ENCODE data around the gene STON1.
"Not testable (repeated sequence)": the region's sequence is repeated elsewhere in the genome, so short reads cannot be mapped to it uniquely, and the experiment has no call there.

The STON1 gene

DNA sequence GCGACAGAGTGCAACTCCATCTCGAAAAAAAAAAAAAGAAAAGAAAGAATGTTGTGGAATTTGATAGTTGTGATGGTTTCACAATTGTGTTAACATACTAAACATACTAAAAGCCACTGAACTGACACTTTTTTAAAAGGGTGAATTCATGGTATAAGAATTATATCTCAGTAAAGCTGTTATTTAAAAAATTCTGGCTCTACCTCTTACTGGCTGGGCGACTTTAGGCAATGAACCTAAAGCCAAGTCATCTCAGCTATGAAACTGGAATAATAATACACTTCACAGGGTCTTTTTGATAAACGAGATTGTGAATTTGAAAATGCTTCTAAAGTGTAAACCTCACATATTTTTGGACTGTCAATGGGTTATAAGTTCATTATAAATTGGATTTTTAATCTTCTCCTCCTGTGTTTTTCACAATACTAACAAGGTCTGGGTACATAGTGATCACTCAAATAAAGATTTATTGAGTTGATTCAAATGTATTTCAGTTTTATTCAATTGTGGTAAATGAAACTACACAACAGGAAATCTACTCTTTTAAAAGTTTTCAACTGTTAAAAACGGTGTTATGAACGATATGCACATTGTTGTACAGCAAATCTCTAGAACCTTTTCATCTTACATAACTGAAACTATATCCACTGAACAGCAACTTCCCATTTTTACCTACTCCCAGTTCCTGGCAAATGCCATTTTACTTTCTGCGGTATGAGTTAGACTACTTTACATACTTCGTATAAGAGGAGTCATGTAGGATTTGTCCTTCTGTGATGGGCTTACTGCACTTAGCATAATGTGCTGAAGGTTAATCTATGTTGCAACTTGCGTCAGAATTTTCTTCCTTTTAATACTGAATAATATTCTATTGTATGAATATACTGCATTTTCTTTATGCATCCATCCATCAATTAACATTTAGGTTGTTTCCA, 44.7 kb downstream of the STON1 start:
- no peak for DNase-seq

DNA sequence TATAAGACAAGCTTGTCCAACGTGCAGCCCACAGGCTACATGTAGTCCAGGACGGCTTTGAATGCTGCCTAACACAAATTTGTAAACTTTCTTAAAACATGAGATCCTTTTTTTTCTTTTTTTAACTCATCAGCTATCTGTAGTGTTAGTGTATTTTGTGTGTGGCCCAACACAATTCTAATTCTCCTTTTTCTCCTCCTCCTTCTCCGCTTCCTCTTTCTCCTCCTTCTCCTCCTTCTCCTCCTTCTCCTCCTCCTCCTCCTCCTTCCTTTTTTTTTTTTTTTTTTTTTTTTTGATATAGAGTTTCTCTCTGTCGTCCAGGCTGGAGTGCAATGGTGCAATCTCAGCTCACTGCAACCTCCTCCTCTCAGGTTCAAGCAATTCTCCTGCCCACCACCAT, 48.4 kb downstream of the STON1 start:
- DNase-seq = no peak

DNA sequence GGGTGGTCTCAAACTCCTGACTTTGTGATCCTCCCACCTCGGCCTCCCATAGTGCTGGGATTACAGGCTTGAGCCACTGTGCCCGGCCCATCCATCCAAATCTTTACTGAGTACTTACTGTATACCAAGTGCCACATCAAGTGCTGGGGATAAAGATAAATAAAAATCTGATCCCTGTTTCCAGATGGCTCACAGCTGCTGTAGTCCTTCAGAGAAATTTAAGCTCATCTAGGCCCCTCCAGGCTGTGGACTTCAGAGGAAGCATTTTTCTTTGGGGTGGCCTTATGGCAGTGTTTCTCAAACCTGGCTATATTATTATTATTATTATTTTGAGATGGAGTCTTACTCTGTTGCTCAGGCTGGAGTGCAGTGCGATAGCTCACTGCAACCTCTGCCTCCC, 54.0 kb downstream of the STON1 start:
- no peak for DNase-seq

DNA sequence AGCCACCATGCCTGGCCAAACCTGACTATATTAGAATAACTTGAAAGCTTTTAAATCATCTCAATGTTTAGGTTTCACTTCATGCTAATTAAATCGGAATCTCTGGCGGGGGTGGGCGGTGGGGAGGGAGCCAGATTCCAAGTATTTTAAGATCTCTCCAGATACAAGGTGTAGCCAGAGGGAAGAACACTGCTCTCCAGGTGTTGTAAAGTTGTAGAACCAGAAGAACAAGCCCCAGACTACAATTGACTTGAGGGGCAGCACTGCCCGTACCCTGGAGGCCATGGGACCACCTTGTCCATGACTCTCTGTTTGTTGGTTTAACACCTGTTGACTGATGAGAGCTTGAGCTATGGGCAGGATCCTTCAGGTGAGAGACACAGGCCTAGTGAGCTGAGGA, 54.6 kb downstream of the STON1 start:
- no peak for DNase-seq

DNA sequence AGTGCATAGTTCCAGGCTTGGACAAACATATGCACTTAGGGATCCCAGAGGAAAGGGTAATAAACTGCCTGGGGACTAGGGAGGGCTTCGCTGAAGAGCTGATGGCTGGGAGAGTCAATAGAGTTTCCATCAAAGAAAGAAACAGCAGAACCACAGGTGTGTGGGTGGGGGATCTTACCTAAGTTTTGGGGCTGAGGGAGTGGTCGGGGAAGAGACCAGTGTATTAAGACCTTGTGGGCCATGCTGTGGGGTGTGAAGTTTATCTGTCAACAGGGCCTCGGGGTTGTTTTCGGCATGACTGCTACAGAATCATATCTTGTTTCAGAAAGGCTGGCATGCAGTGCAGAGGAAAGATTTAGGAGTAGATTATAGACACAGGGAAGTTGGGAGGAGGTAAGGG, 56.5 kb downstream of the STON1 start:
- DNase-seq = no peak

DNA sequence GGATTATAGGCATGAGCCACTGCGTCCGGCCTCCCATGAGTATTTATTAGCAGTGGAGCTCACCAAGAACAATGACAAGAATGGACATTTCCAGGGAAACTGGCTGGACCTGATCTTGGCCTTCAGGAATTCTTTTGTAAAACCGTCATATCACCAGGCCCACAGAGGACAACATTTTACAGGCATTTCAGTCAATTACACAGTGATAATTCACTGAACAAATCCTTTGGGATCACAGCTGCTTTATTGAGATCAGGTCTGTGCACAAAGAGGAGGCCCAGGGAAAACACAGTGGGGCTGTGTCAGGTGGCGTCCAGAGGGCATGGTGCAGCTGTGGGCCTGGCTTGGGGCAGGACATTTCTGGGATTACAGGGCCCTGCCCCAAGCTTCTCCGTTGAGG, 57.6 kb downstream of the STON1 start:
- DNase-seq = no peak

DNA sequence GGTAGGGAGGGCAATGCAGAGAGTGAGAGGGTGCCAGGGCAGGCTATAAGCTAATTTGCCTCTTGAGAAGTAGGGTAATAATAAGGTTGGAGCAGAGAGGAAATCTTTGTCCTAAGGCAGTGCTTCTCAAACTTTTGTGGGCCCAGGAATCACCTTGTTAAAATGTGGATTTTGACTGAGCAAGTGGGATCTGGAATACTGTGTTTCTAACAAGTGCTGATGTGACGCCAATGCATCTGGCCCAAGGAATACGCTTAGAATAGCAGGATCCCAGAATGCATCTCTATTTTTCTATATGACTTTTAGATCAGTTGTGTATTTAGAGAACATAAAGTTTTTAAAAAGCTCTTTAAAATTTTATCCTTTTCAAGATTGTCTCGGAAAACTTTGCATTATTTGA, 58.0 kb downstream of the STON1 start:
- no peak for DNase-seq

DNA sequence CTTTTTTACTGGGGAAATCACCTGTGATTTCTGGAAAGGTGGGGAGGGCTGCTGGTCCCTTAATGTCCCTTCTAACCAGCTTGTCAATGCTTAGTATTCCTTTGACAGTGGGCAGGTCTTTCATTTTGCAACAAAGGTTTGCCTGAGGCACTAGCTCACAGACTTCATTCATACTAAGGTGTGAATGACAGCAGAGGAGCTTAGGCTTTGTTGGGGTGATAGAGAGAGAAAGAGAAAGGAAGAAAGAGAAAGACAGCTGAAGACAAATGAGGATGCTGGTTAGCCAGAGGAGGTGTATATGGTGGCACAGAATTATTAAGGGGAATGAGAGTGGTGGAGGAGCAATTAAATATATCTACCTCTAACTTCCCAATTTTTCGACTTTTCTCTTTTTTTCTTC, 58.8 kb downstream of the STON1 start:
- no peak for DNase-seq

DNA sequence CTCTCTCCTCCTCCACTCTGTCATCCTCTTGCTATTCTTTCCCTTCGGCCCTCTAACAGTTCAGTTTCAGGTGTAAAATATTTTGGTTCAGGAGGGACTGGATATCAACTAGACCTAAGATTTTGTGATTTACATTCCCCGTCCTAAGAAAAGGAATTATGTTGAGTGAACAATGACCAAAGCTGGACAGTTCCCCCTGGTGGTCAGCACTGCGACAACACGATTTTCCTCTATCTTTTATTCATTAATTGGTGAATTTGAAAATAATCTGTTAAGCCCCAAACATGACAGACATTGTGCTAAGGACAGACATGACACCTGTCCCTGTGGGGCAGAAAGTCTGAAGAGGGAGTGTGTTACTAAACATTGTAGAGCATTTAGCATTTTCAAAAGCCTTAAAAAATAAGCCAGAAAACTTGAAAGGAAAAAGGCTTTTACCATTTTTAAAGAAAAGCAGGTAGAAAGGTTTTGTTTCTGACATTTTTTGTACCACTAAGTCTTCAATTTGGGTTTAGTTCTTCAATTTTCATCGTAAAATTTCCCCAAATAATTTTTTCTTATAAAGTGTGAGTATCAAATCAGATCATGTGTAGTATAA, 59.3 kb downstream of the STON1 start:
- DNase-seq = peak; percentile 10

DNA sequence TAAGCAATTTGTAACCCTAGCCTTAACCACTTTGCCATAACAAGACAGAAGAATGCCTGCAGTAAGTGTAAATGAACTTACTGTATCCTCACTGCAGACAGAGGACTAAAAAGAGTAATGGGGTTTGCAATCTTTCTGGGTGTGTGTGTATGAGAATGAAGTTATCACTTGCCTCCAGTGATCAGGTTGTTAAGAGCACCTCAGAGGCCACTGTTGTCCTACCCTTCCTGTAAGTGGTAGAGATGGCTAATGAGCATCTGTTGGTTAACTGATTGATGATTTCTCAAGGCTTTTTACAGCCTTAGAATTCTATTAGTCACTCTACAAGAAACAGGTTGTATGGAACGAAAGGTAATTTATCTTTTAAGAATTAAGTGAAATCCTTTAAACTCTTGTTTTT, 60.1 kb downstream of the STON1 start:
- DNase-seq = no peak

DNA sequence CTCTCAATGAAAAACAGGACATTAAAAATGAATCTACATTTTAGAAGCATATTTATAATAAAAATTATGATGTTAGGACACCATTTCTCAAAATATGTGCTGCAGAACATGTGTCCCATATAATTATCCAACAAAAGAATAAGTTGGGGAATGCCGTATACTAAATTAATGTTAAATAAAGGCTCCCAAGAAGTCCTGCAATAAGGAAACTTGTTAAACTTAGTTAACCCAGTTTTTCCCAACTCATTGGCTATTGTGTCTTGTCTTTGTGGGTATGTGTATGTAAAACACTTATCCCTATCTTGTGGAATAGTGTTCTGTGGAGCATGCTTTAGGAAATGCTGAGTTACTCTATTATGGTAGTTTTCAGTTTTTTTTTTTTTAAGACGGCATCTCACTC, 62.1 kb downstream of the STON1 start:
- DNase-seq = no peak

DNA sequence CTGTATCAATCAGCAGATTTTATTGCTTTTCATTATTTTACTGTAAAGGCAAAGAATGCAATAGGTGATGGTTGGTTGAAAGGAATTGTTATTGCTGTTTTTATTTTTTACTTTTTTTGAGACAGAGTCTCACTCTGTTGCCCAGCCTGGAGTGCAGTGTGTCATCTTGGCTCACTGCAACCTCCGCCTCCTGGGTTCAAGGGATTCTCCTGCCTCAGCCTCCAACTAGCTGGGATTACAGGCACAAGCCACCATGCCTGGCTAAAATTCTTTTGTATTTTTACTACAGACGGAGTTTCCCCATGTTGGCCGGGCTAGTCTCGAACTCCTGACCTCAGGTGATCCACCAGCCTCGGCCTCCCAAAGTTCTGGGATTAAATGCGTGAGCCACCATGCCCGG, 66.8 kb downstream of the STON1 start:
- not testable (repeated sequence) for DNase-seq

DNA sequence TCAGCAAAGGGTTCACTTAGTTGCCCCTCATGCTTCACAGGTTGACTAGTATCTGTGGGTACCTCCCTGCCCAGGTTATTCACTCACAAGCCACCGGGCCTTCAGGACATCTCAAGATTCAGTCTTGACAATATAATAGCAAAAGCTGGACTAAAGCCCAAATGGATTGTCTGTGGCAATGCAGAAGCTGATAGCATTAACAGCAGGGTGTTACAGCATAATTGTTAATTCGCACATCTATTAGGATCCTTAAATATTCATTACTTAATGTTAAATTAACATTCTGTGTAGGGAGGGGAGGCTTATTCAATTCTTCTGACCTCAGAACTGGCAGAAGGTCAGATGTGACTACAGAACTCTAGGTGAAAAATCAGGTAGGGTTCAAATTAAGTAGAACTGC, 67.5 kb downstream of the STON1 start:
- no peak for DNase-seq

DNA sequence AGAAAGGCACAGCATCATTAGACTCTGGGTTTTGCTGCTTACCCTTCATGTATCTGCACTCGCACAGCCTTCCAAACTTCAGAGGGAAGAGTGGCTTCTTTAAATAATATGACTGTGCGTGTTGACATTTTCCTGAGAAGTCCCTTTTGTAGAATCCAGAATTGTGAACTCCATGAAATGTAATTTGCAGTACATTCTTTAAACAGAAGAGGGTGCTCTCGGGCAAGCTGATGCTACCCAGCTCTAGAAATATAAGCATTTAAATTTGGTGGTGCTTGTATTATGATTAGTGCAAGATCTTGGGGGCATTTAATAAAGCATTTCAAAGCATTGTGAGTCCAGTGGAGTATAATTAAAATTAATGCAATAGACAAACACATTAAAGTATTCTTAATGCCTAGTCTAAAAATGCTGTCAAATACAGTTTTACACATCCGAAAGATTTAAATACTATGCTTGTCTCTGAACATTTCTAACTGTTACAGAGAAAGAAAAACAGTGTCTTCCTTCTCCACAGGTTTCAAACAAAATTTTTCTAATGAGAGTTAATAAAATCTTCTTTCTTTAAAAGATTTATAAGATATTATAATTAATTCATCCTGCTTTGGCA, 70.4 kb downstream of the STON1 start:
- no peak for DNase-seq

DNA sequence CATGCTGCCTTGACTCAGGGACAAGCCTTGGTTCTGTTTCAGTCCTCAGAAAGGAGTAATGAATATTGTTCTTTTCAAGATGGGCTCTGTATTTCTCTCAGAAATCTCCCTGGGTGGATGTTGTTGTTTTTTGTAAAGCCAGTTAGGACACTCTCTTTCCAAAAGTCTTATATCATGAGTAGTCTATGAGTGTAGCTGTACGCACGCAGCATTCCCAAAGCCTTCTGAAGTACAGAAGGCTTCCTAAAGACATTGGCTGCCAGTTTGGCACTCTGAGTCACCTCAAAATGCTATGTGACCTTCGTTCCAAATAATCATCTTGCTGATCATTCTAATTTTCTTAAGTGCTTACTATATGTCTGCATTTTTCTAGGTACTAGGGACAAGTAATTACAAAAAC, 71.0 kb downstream of the STON1 start:
- DNase-seq = no peak

DNA sequence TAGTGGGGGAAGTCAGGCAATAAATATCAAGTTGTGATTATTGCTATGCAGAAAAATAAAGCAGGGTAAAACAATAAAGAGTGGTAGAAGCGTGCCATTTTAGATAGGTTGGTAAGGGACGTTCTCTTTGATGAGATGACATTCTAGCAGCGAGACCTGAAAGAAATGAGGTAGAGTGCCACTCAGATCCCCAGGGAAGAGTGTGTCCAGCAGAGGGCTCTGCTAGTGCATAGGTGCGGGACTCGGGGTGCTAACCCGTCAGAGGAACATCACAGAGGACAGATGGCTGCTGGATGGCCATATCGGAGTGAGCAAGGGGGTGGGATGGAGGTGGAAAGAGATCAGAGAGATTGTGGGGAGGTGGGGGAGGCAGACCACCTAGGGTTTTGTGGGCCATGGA, 71.4 kb downstream of the STON1 start:
- no peak for DNase-seq

DNA sequence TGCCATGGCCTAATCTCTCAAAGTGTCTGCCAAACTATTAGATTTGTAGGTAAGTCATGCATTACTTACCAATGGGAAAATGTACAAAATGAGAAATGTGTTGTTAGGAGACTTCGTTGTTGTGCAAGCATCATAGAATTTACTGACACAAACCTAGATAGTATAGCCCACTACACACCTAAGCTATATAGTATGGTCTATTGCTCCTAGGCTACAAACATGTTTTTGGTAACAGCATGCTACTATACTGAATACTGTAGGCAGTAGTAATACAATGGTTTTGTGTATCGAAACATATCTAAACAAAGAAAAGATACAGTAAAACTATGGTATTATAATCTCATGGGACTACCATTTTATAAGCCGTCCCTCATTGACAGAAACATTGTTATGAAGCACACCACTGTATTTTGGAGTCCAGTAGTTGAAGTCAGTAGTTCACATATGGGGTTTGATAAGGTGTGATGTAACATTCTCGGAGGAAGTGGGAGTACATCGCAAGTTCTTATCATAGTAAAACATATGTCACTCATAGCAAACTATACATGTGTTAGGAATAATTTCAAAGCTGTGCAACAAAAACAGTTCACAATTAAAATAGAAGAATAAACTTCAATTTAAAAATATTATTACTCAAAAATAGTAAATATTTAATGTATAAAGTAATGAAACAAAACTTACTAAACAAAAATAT, 75.7 kb downstream of the STON1 start:
- no peak for DNase-seq

DNA sequence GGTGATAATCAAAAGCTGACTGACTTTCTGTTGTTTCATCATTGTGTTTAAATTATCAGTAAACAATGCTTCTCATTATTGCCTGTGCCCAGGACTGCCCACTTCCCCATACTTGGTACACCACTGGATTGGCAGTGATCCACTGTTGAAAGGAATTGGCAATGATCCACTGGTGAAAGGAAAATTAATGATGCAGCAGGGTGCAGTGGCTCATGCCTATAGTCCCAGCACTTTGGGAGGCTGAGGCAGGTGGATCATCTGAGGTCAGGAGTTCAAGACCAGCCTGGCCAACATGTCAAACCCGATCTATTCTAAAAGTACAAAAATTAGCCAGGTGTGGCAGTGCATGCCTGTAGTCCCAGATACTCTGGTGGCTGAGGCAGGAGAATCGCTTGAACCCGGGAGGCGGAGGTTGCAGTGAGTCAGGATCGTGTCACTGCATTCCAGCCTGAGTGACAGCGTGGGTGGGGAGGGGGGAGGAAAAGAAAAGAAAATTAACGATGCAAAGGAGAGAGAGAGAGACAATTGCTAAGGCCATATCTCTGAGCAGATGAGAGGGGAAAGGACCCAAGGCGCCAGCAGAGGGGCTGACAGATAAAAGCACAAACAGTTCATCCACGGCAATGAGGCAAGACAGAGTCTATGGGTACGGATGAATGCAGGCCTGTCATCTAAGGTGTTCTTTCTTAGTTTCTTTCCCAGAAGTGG, 77.5 kb downstream of the STON1 start:
- DNase-seq = no peak

DNA sequence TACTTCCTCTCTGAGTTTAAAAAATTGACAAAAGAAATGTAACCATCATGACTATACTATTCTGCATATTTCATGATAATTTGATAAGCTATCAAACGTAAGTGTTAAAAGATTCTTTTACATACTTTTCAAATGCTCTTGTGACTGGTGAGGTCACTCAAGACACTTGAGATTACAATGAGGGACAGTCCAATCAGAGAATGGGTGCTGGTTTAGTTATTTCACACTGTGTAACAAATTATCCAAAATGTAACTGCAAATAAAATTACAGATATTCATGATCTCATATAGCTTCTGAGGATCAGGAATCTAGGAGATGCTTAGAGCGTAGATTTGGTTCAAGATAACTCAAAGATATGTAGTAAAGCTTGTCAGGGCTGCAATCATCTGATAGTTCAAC, 83.3 kb downstream of the STON1 start:
- no peak for DNase-seq

DNA sequence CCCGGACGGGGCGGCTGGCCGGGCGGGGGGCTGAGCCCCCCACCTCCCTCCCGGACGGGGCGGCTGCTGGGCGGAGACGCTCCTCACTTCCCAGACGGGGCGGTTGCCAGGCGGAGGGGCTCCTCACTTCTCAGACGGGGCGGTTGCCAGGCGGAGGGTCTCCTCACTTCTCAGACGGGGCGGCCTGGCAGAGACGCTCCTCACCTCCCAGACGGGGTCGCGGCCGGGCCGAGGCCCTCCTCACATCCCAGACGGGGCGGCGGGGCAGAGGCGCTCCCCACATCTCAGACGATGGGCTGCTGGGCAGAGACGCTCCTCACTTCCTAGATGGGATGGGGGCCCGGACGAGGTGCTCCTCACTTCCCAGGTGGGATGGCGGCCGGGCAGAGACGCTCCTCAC, 84.6 kb downstream of the STON1 start:
- not testable (repeated sequence) for DNase-seq

DNA sequence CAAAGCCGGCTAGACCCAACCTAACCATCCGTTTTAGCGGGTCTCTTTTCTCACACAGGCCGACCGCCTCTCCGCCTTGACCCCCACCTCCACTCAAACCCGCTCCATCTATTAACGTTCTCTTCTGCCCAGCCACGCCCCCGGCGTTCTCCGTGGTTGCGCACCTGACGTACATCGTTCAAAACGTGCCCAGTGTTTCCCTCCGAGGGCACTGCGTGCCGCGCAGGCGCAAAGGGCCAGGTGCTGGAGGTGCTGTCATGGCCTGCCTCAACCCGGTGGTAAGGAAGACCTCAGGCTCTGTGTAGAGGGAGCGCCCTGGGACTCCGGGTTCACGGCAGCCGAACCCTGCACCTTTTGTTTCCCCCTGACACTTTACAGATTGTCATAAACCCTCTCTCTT, 87.7 kb downstream of the STON1 start, which contains the start of gene GTF2A1L:
TSS of gene GTF2A1L (plus strand) at position 239 of the 400 bp plus-strand sequence. CDS start at position 258, 19 bp downstream.
- DNase-seq = no peak

DNA sequence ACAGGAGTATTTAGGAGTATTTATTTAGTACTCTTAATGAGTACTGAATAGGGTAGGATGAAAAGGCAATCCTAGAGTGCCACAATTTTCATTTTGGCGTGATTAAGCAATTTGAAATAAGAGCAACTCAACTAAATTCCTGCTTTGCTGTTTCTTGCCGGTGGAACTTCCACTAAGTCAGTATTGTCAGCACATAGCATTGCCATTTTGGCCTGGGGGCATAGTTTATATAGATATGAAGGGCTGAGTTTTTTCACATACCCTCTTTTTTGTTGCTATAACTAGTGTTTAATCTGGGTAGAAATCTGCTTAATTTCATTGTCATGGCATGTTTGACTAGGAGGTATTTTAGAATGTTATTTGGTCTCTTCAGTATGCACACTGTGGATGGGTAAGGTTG, 89.6 kb downstream of the STON1 start:
- no peak for DNase-seq

DNA sequence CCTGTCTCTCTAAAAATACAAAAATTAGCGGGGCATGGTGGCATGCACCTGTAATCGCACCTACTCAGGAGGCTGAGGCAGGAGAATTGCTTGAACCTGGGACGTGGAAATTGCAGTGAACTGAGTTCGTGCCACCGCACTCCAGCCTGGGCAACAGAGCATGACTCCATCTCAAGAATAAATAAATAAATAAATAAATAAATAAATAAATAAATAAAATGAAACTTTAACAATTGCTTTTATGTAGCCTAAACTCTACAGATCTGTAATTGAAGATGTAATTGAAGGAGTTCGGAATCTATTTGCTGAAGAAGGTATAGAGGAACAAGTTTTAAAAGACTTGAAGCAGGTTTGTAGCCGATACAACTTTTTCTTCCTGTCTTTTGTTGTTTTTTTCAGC, 90.7 kb downstream of the STON1 start:
- no peak for DNase-seq
